HG02678 (cell line): Measurements from ENCODE around the gene C19orf81.
"Not testable (repeated sequence)": the region's sequence is repeated elsewhere in the genome, so short reads cannot be mapped to it uniquely, and the experiment has no call there.

Source experiments
- ATAC-seq: cut with Tn5 transposase; IDR thresholded peaks from one replicate; pipeline ENCODE4 v1.9.1; 2021; ENCODE audit warnings: mild to moderate bottlenecking, moderate library complexity; ENCODE audit not compliant: unreplicated experiment

The C19orf81 gene

GRCh38 chr19:50649433-50650391, at the start of gene C19orf81:
Gene C19orf81, plus strand, starts transcription at chr19:50649445. Its CDS starts 0 bp downstream, at chr19:50649445.
- no peak for ATAC-seq

GRCh38 chr19:50601407-50602088, 47.7 kb upstream of the C19orf81 start:
- no peak for ATAC-seq

DNA sequence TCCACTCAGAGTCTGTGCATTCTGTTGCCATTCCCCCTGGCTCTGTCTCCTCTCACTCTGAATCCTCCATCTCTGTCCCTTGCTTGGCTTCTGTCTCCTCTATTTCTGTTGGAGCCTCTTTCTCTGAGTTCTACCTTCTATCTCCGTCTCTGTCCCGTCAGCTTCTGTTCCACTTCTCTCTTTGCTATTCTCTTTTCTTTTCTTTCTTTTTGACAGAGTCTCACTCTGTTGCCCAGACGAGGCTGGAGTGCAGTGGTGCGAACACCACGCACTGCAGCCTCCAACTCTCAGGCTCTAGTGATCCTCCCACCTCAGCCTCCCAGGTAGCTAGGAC, 47.2 kb upstream of the C19orf81 start:
- no peak for ATAC-seq

GRCh38 chr19:50602496-50602895, 46.7 kb upstream of the C19orf81 start:
- ATAC-seq: no peak

- no peak for ATAC-seq
These were observed 46.3 kb upstream of the C19orf81 start for GRCh38 chr19:50602935-50603334.

DNA sequence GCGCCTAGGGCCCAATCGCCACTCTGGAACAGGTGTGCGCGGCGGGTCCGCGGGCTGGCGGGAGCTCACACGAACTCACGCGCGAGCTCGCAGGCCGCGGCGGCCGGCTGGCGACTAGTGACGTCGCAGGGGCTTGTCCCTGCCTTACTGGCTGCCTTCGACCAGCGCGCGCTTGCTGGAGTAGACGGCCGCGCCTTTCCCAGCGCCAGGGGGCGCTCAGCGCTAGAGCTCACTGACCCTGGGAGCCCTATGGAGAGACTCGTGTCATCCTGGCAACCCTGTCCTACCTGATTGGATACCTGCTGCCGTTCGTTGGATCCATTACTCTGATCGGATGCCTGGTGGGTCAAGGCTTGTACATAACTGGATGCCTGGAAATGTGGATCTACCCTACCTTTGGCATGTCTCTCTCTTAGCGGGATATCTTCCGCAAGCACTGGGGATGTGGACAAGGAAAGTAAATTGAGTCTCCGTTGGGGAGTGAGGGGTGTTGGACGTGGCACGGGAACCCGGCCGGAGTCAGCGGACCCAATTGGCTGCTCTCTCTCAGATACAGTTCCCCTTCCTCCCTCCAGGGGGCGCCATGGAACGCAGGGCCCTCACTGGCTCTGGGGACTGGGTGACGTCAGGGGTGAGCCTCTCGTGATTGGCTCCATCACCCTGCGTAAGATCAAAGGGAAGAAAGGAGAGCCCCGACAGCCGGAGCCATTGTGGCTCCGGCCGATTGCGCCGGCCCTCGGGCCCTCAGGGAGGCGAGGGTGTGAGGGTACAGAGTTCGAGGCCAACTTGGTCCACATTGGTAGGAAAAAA, 44.8 kb upstream of the C19orf81 start:
- ATAC-seq: not testable (repeated sequence)

- not testable (repeated sequence) for ATAC-seq
These were observed 43.0 kb upstream of the C19orf81 start for GRCh38 chr19:50606059-50606836.

DNA sequence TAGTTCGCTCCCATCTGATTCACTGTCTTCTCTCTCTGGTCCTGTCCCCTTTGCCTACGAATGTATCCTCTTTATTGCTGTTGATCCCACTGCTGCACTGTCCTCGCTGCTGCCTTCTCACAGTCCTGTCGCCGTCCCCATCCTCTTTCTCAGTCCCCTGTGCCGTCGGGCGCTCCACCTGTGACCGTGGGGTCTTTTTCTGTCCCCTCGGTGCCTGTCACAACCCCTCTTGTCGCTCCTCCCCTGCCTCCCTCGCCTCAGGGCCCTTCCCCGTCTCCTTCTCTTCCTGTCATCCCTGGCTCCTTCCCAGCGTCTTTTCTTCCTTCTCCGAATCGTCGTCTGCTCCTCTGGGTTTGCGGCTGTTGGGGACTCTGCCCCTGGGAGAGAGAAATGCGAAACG, 41.9 kb upstream of the C19orf81 start:
- ATAC-seq: no peak

GRCh38 chr19:50607874-50608785, 41.1 kb upstream of the C19orf81 start:
- no peak for ATAC-seq

GRCh38 chr19:50612504-50613404, 36.5 kb upstream of the C19orf81 start:
- ATAC-seq: not testable (repeated sequence)

- not testable (repeated sequence) for ATAC-seq
These were observed 30.9 kb upstream of the C19orf81 start for GRCh38 chr19:50618379-50618778.

- ATAC-seq: not testable (repeated sequence)
These were observed 30.1 kb upstream of the C19orf81 start for GRCh38 chr19:50619184-50619583.

- ATAC-seq: not testable (repeated sequence)
These were observed 28.8 kb upstream of the C19orf81 start for GRCh38 chr19:50620394-50620906.

- ATAC-seq: no peak
These were observed 24.2 kb upstream of the C19orf81 start for GRCh38 chr19:50624949-50625600.

DNA sequence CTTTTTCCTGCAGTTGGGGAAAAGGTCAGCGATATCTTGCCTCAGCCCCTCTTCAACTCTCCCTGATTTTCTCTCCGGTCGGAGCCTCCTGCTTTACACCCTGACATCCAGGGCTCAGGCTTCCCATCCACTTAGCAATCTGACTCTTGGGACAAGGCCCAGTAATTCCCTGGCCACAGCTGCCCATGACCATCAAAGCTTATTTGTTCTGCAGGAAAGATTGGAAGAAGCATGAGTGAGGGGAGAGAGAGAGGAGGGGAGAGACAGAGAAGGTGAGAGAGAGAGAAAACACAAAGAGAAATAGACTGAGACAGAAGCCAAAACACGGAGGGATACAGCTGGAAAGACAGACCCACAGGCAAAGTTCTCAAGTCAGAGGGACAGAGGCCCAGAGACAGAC, 23.2 kb upstream of the C19orf81 start:
- ATAC-seq: no peak

GRCh38 chr19:50626795-50627194, 22.4 kb upstream of the C19orf81 start:
- no peak for ATAC-seq

DNA sequence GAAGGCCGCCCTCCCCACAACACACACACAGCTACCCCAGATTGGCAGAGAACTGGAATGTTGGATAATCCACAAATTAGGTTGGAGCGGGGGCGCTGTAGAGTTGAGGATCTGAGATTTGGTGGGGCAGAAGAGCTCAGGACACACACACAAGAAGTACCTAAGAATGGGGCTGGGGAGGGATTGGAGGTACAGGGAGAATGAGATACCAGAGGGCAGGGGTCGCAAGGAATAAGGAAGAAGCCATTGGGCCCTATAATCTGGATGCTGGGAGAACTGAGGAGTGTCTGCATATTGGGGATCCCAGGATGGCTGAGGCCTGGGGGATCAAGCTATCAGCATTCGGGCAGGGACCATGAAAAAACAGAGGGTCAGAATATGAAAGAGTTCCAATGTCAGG, 21.1 kb upstream of the C19orf81 start:
- ATAC-seq: no peak

- no peak for ATAC-seq
These were observed 20.7 kb upstream of the C19orf81 start for GRCh38 chr19:50628551-50628950.
